Hepatocyte (in vitro differentiated cells): ENCODE measurements around the gene OR6N1. TPM values are rescaled to one million over a fixed set of nuclear protein-coding genes. Genes with fewer than 3 reads are reported as not detected.

ENCODE experiments used
- DNase-seq: peaks from one replicate; pipeline ENCODE4 v3.0.0-alpha.2; 2016; ENCODE audit warnings: low spot score
- H2AFZ ChIP-seq: fragments of 200-600 bp; sonication (generic); 2 replicates; pipeline ENCODE4 v1.6.0; 2016; ENCODE audit warnings: antibody characterized with exemption, mild to moderate bottlenecking
- H3K27ac ChIP-seq: fragments of 200-600 bp; sonication (generic); 2 replicates; pipeline ENCODE4 v1.5.1; 2016; ENCODE audit warnings: mild to moderate bottlenecking
- H3K27me3 ChIP-seq: fragments of 200-600 bp; sonication (generic); 2 replicates; pipeline ENCODE4 v1.6.1; 2016
- H3K36me3 ChIP-seq: fragments of 200-600 bp; sonication (generic); replicated peaks from 2 replicates; pipeline ENCODE4 v1.5.1; 2016; ENCODE audit warnings: low read depth; ENCODE audit not compliant: insufficient read depth
- H3K4me1 ChIP-seq: fragments of 200-600 bp; sonication (generic); 2 replicates; pipeline ENCODE4 v1.5.1; 2016; ENCODE audit warnings: mild to moderate bottlenecking, moderate library complexity; ENCODE audit not compliant: insufficient read depth
- H3K4me2 ChIP-seq: fragments of 200-600 bp; sonication (generic); 2 replicates; pipeline ENCODE4 v1.6.0; 2016
- H3K4me3 ChIP-seq: fragments of 200-600 bp; sonication (generic); 2 replicates; pipeline ENCODE4 v1.5.1; 2016; ENCODE audit warnings: mild to moderate bottlenecking
- H3K79me2 ChIP-seq: fragments of 200-600 bp; sonication (generic); 2 replicates; pipeline ENCODE4 v1.6.0; 2017; ENCODE audit warnings: mild to moderate bottlenecking
- H3K9me2 ChIP-seq: fragments of 200-600 bp; sonication (generic); replicated peaks from 2 replicates; pipeline ENCODE4 v1.6.0; 2017; ENCODE audit warnings: mild to moderate bottlenecking; ENCODE audit not compliant: insufficient read depth
- H3K9me3 ChIP-seq: fragments of 200-600 bp; sonication (generic); 2 replicates; pipeline ENCODE4 v1.5.1; 2016; ENCODE audit warnings: low read depth, mild to moderate bottlenecking
- H4K20me1 ChIP-seq: fragments of 200-600 bp; sonication (generic); 2 replicates; pipeline ENCODE4 v1.6.0; 2016; ENCODE audit warnings: mild to moderate bottlenecking; ENCODE audit not compliant: insufficient read depth, poor library complexity, severe bottlenecking
- CTCF ChIP-seq: fragments of 200-600 bp; sonication (generic); IDR thresholded peaks from 2 replicates; pipeline ENCODE4 v1.5.1; 2016; ENCODE audit warnings: antibody characterized with exemption, mild to moderate bottlenecking; ENCODE audit not compliant: poor library complexity
- EZH2 ChIP-seq: fragments of 200-600 bp; sonication (generic); IDR thresholded peaks from 2 replicates; pipeline ENCODE4 v1.6.1; 2016; ENCODE audit warnings: antibody characterized with exemption, mild to moderate bottlenecking, borderline replicate concordance
- EZH2phosphoT487 ChIP-seq: fragments of 200-600 bp; sonication (generic); IDR thresholded peaks from one replicate; pipeline ENCODE4 v1.6.1; 2018; ENCODE audit warnings: antibody characterized with exemption, mild to moderate bottlenecking, low read depth, moderate library complexity; ENCODE audit not compliant: unreplicated experiment, severe bottlenecking
- WGBS: methylation state at CpG from one replicate; pipeline ENCODE4 v1.1.6; 2016; ENCODE audit warnings: low lambda C conversion rate; ENCODE audit errors: missing lambda C conversion rate; 5-methylcytosine and 5-hydroxymethylcytosine counted together
- polyA plus RNA-seq: library from polyadenylated mRNA; unstranded; fragments of >200 nt; fragmentation: Nextera tagmentation; extraction: Ambion mirVana; gene quantifications from 2 replicates; pipeline ENCODE4 v1.2.1, GENCODE V29; 2016
- total RNA-seq: library from RNA; depleted of rRNA; stranded (reverse); fragments of >200 nt; gene quantifications from 2 replicates; pipeline ENCODE4 v1.2.3, GENCODE V29; 2014

OR6N1 gene
- total and polyA plus RNA-seq, 2 experiments from 2014 or later = not detected

DNA sequence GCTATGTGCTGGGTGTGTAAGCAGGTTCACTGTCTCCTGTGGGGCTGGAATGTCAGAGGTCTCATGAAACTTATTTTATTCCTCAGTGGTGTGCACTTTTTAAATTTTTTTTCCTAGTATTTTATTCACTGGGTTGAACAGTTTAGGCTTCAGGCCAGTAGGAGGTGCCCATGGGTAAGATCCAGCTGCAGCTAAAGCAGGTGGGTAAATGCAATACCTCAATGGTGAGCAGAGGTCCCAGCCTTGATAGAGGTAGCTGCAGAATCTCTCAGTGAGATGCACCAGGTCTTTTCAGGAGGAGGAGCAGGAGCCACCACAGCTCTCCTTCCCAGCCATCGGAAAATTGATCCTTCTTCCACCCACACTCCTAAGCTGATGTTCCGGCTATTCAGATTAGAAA lies 21.6 kb upstream of the OR6N1 start:
- TF ChIP-seq EZH2phosphoT487 (no peak), EZH2 (no peak), CTCF (no peak)
- Histone ChIP-seq H3K4me3 (no peak overlapping the region), H3K9me2 (no peaks in the 10 kb centered on the region), H3K79me2 (no peaks in the 10 kb centered on the region), H3K27me3 (no peaks in the 10 kb centered on the region), H3K4me1 (no peaks in the 10 kb centered on the region), H4K20me1 (no peaks in the 10 kb centered on the region), H3K4me2 (no peak overlapping the region), H3K27ac (no peak overlapping the region), H3K36me3 (no peaks in the 10 kb centered on the region), H3K9me3 (no peaks in the 10 kb centered on the region), H2AFZ (no peak overlapping the region)
- no peak for DNase-seq
- WGBS = 68% methylated on average over 2 of the region's 2 CpGs

DNA sequence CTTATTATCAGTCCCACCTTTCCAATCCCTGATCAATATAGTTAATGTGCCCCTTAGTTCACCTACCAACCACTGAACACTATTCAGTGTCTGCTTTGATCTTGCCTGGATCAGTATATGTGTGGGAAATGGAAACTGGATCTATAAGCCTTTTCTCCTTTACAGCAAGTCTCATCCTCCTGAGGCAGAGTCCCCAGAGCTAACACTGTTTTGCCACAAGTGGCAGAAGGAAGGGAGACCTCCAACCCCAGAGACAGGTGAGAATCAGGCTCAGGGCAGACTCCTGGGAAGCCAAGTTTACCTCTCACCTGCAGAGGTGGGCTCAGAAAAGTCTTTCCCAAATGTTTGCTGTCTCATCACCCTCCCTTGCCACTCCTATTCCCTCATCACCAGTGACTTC lies 9.1 kb upstream of the OR6N1 start, which contains the start of gene OR6N2:
Gene OR6N2, minus strand, starts transcription at position 101 of the 400 bp plus-strand sequence. CDS start 3,569 bp downstream, outside the sequence.
- no peaks in the 10 kb centered on the region for H3K79me2 ChIP-seq
- no peaks in the 10 kb centered on the region for H3K9me2 ChIP-seq
- H3K4me1 ChIP-seq = no peaks in the 10 kb centered on the region
- no peaks in the 10 kb centered on the region for H3K36me3 ChIP-seq
- H3K27ac ChIP-seq = no peak within 1 kb of the TSS
- H3K4me2 ChIP-seq = no peak within 1 kb of the TSS
- no peaks in the 10 kb centered on the region for H3K27me3 ChIP-seq
- H4K20me1 ChIP-seq = no peaks in the 10 kb centered on the region
- no peak within 1 kb of the TSS for H3K4me3 ChIP-seq
- DNase-seq = no peak
- no peaks in the 10 kb centered on the region for H3K9me3 ChIP-seq
- H2AFZ ChIP-seq = no peak within 1 kb of the TSS
- no peak for TF ChIP-seq EZH2
- TF ChIP-seq CTCF = no peak
- TF ChIP-seq EZH2phosphoT487 = no peak

- no peak within 1 kb of the TSS for H3K27ac ChIP-seq
- WGBS = 70% methylated on average over 2 of the region's 2 CpGs
- no peak within 1 kb of the TSS for H3K4me3 ChIP-seq
- H3K9me2 ChIP-seq = no peaks in the 10 kb centered on the region
- TF ChIP-seq EZH2 (no peak), EZH2phosphoT487 (no peak), CTCF (no peak)
- no peaks in the 10 kb centered on the region for H3K9me3 ChIP-seq
- H3K4me1 ChIP-seq = no peaks in the 10 kb centered on the region
- DNase-seq = no peak
- H2AFZ ChIP-seq = no peak within 1 kb of the TSS
- no peaks in the 10 kb centered on the region for H4K20me1 ChIP-seq
- H3K36me3 ChIP-seq = no peaks in the 10 kb centered on the region
- no peaks in the 10 kb centered on the region for H3K27me3 ChIP-seq
- H3K79me2 ChIP-seq = no peaks in the 10 kb centered on the region
- no peak within 1 kb of the TSS for H3K4me2 ChIP-seq
Measured at GRCh38 chr1:158754420-158754819, 17.6 kb downstream of the OR6N1 start, which contains the start of gene OR6K6. OR6K6 (plus strand) TSS chr1:158754720; CDS start chr1:158754888, 168 bp downstream.

- Histone ChIP-seq H3K27me3 (no peaks in the 10 kb centered on the region), H3K4me1 (no peaks in the 10 kb centered on the region), H3K9me3 (no peaks in the 10 kb centered on the region), H2AFZ (no peak overlapping the region), H3K9me2 (no peaks in the 10 kb centered on the region), H3K36me3 (no peaks in the 10 kb centered on the region), H4K20me1 (no peaks in the 10 kb centered on the region), H3K79me2 (no peaks in the 10 kb centered on the region), H3K4me3 (no peak overlapping the region), H3K27ac (no peak overlapping the region), H3K4me2 (no peak overlapping the region)
- TF ChIP-seq EZH2phosphoT487 (no peak), EZH2 (no peak), CTCF (no peak)
- DNase-seq = no peak
- WGBS = 95% methylated on average over 9 of the region's 9 CpGs
Measured at GRCh38 chr1:158752155-158752712, 19.8 kb downstream of the OR6N1 start.
